GM23248 (cell line): ENCODE measurements around the gene AQP2. TPM values are rescaled to one million over a fixed set of nuclear protein-coding genes. Genes with fewer than 3 reads are reported as not detected.

Experiments
- DNase-seq: peaks from one replicate; pipeline ENCODE4 v3.0.0-alpha.2; 2015
- H2AFZ ChIP-seq: fragments of 200-600 bp; sonication (generic); 2 replicates; pipeline ENCODE4 v1.6.1; 2016; ENCODE audit warnings: antibody characterized with exemption
- H3F3A ChIP-seq: fragments of 200-600 bp; sonication (generic); 2 replicates; pipeline ENCODE4 v1.6.1; 2016; ENCODE audit warnings: mild to moderate bottlenecking, antibody characterized with exemption, mixed run types; ENCODE audit not compliant: insufficient read depth
- H3K27ac ChIP-seq: fragments of 200-600 bp; sonication (generic); 2 replicates; pipeline ENCODE4 v1.5.1; 2016; ENCODE audit warnings: mild to moderate bottlenecking
- H3K27me3 ChIP-seq: fragments of 200-600 bp; sonication (generic); replicated peaks from 2 replicates; pipeline ENCODE4 v1.6.1; 2016; ENCODE audit warnings: mild to moderate bottlenecking; ENCODE audit not compliant: insufficient read depth
- H3K36me3 ChIP-seq: fragments of 200-600 bp; sonication (generic); 2 replicates; pipeline ENCODE4 v1.6.1; 2016; ENCODE audit warnings: low read depth, mild to moderate bottlenecking
- H3K4me1 ChIP-seq: fragments of 200-600 bp; sonication (generic); 2 replicates; pipeline ENCODE4 v1.6.1; 2016; ENCODE audit warnings: mild to moderate bottlenecking; ENCODE audit not compliant: insufficient read depth
- H3K4me2 ChIP-seq: fragments of 200-600 bp; sonication (generic); one replicate; pipeline ENCODE4 v1.6.1; 2016; ENCODE audit warnings: mild to moderate bottlenecking; ENCODE audit not compliant: unreplicated experiment
- H3K4me3 ChIP-seq: fragments of 200-600 bp; sonication (generic); 2 replicates; pipeline ENCODE4 v1.5.1; 2016; ENCODE audit warnings: mild to moderate bottlenecking
- H3K79me2 ChIP-seq: fragments of 200-600 bp; sonication (generic); 2 replicates; pipeline ENCODE4 v1.6.1; 2016; ENCODE audit warnings: mild to moderate bottlenecking; ENCODE audit not compliant: insufficient read depth
- H3K9ac ChIP-seq: fragments of 200-600 bp; sonication (generic); 2 replicates; pipeline ENCODE4 v1.6.1; 2016; ENCODE audit warnings: mild to moderate bottlenecking
- H3K9me2 ChIP-seq: fragments of 200-600 bp; sonication (generic); 2 replicates; pipeline ENCODE4 v1.6.1; 2016; ENCODE audit warnings: mixed run types, mild to moderate bottlenecking, moderate library complexity; ENCODE audit not compliant: insufficient read depth
- H3K9me3 ChIP-seq: fragments of 200-600 bp; sonication (generic); one replicate; pipeline ENCODE4 v1.6.1; 2017; ENCODE audit warnings: low read depth
- H4K20me1 ChIP-seq: fragments of 200-600 bp; sonication (generic); 2 replicates; pipeline ENCODE4 v1.6.0; 2016; ENCODE audit not compliant: insufficient read depth
- EZH2 ChIP-seq: fragments of 200-600 bp; sonication (generic); IDR thresholded peaks from 2 replicates; pipeline ENCODE4 v1.6.1; 2018; ENCODE audit warnings: antibody characterized with exemption, mild to moderate bottlenecking; ENCODE audit not compliant: insufficient read depth, poor library complexity, severe bottlenecking
- EZH2phosphoT487 ChIP-seq: fragments of 200-600 bp; sonication (generic); IDR thresholded peaks from 2 replicates; pipeline ENCODE4 v1.6.1; 2018; ENCODE audit warnings: antibody characterized with exemption, moderate library complexity, mild to moderate bottlenecking, low read depth; ENCODE audit not compliant: insufficient read depth
- WGBS, 2 experiments: methylation state at CpG; one replicate each; pipeline ENCODE4 v1.1.6; 2015 to 2017; ENCODE audit warnings: low lambda C conversion rate in 2 of 2, low coverage in 1 of 2; ENCODE audit errors: missing lambda C conversion rate in 2 of 2; 5-methylcytosine and 5-hydroxymethylcytosine counted together
- in situ Hi-C: fragments of 300-500 bp; cut with MboI; formaldehyde crosslinking; loops from 2 replicates; pipeline ENCODE4 v1.15.0; 2020
- polyA plus RNA-seq: library from polyadenylated mRNA; unstranded; fragments of >200 nt; fragmentation: Nextera tagmentation; extraction: Ambion mirVana; gene quantifications from 2 replicates; pipeline ENCODE4 v1.2.1, GENCODE V29; 2016
- total RNA-seq: library from RNA; depleted of rRNA; stranded (reverse); fragments of >200 nt; shearing (Covaris generic); gene quantifications from 2 replicates; pipeline ENCODE4 v1.2.3, GENCODE V29; 2014

The AQP2 gene
- total and polyA plus RNA-seq, 2 experiments from 2014 or later: not detected

- 46% methylated on average over 16 of the region's 16 CpGs for WGBS, 2 experiments
- DNase-seq: no peak
These were observed 37.9 kb upstream of the AQP2 start for GRCh38 chr12:49912345-49913255.

GRCh38 chr12:49916129-49916919 lies 34.2 kb upstream of the AQP2 start:
- no peaks in the 10 kb centered on the region for H3K36me3 ChIP-seq
- H4K20me1 ChIP-seq: no peaks in the 10 kb centered on the region
- H3K27me3 ChIP-seq: no peaks in the 10 kb centered on the region
- no peak for DNase-seq
- no peaks in the 10 kb centered on the region for H3K9me3 ChIP-seq
- H3F3A ChIP-seq: 0 out of 2 replicates have a peak, but pooled peaks cover 6% of the 10 kb centered on the region
- no peaks in the 10 kb centered on the region for H3K79me2 ChIP-seq
- 53 to 61% methylated on average over 8 of the region's 8 CpGs for WGBS, 2 experiments
- no peak overlapping the region for H3K4me2 ChIP-seq
- TF ChIP-seq EZH2phosphoT487: no peak
- in situ Hi-C loops: no loop called here
- H2AFZ ChIP-seq: no peak overlapping the region
- no peak overlapping the region for H3K9ac ChIP-seq
- peaks cover 10% of the 10 kb centered on the region for H3K4me1 ChIP-seq
- no peak overlapping the region for H3K27ac ChIP-seq
- no peak overlapping the region for H3K4me3 ChIP-seq
- H3K9me2 ChIP-seq: no peaks in the 10 kb centered on the region

More at GRCh38 chr12:49912345-49913255, 37.9 kb upstream of the AQP2 start:
- no peaks in the 10 kb centered on the region for H3K36me3 ChIP-seq
- no peaks in the 10 kb centered on the region for H3K27me3 ChIP-seq
- no peaks in the 10 kb centered on the region for H4K20me1 ChIP-seq
- H3F3A ChIP-seq: no peaks in the 10 kb centered on the region
- H3K27ac ChIP-seq: no peak overlapping the region
- no peaks in the 10 kb centered on the region for H3K79me2 ChIP-seq
- no peak overlapping the region for H3K9ac ChIP-seq
- H3K4me3 ChIP-seq: no peak overlapping the region
- TF ChIP-seq EZH2: no peak
- TF ChIP-seq EZH2phosphoT487: no peak
- H3K9me2 ChIP-seq: no peaks in the 10 kb centered on the region
- in situ Hi-C loops: no loop called here
- no peaks in the 10 kb centered on the region for H3K4me1 ChIP-seq
- no peak overlapping the region for H3K4me2 ChIP-seq
- H3K9me3 ChIP-seq: no peaks in the 10 kb centered on the region
- H2AFZ ChIP-seq: no peak overlapping the region

- in situ Hi-C loops: no loop called here
- 73 to 75% methylated on average over 12 of the region's 12 CpGs for WGBS, 2 experiments
- Histone ChIP-seq H3K9me3 (no peaks in the 10 kb centered on the region), H3K27me3 (no peaks in the 10 kb centered on the region), H3F3A (0 out of 2 replicates have a peak, but pooled peaks cover 6% of the 10 kb centered on the region), H3K9me2 (no peaks in the 10 kb centered on the region), H3K4me2 (no peak overlapping the region), H3K4me3 (no peak overlapping the region), H3K79me2 (no peaks in the 10 kb centered on the region), H4K20me1 (no peaks in the 10 kb centered on the region), H2AFZ (no peak overlapping the region), H3K4me1 (peaks cover 10% of the 10 kb centered on the region), H3K9ac (no peak overlapping the region), H3K27ac (no peak overlapping the region), H3K36me3 (no peaks in the 10 kb centered on the region)
- TF ChIP-seq EZH2phosphoT487 (no peak), EZH2 (no peak)
- no peak for DNase-seq
These were observed 33.3 kb upstream of the AQP2 start for GRCh38 chr12:49917166-49917787.

- Histone ChIP-seq H4K20me1 (no peaks in the 10 kb centered on the region), H3K9ac (no peak overlapping the region), H3K9me2 (no peaks in the 10 kb centered on the region), H3K4me2 (no peak overlapping the region), H3K4me3 (no peak overlapping the region), H3K36me3 (no peaks in the 10 kb centered on the region), H3K4me1 (peaks cover 10% of the 10 kb centered on the region), H3K27ac (no peak overlapping the region), H3F3A (0 out of 2 replicates have a peak, but pooled peaks cover 6% of the 10 kb centered on the region), H2AFZ (no peak overlapping the region), H3K27me3 (no peaks in the 10 kb centered on the region), H3K79me2 (no peaks in the 10 kb centered on the region), H3K9me3 (no peaks in the 10 kb centered on the region)
- 82 to 93% methylated on average over 5 of the region's 5 CpGs for WGBS, 2 experiments
- in situ Hi-C loops: no loop called here
- DNase-seq: no peak
- TF ChIP-seq EZH2 (no peak), EZH2phosphoT487 (no peak)
These were observed 32.8 kb upstream of the AQP2 start for GRCh38 chr12:49917788-49918173.
